KOPT-K1 (cell line): ENCODE results near the gene MYZAP.

ENCODE experiments used
- H3K27ac ChIP-seq: fragments of 200-600 bp; sonication (generic); 2 replicates; pipeline ENCODE4 v1.5.1; 2016; ENCODE audit warnings: antibody characterized with exemption, mild to moderate bottlenecking, low read depth, low read length; ENCODE audit not compliant: poor library complexity, severe bottlenecking
- H3K36me3 ChIP-seq: fragments of 200-600 bp; sonication (generic); 2 replicates; pipeline ENCODE4 v1.5.1; 2017; ENCODE audit warnings: antibody characterized with exemption, mild to moderate bottlenecking, low read length, moderate library complexity; ENCODE audit not compliant: insufficient read depth
- H3K9me3 ChIP-seq: fragments of 200-600 bp; sonication (generic); 2 replicates; pipeline ENCODE4 v1.5.1; 2017; ENCODE audit warnings: antibody characterized with exemption, low read length, mild to moderate bottlenecking; ENCODE audit not compliant: insufficient read depth, poor library complexity, severe bottlenecking

MYZAP gene

GRCh38 chr15:57555270-57555669 lies 36.4 kb upstream of the MYZAP start:
- H3K36me3 ChIP-seq: no peaks in the 10 kb centered on the region
- H3K27ac ChIP-seq: no peak overlapping the region
- no peaks in the 10 kb centered on the region for H3K9me3 ChIP-seq

- no peak overlapping the region for H3K27ac ChIP-seq
- no peaks in the 10 kb centered on the region for H3K36me3 ChIP-seq
- no peaks in the 10 kb centered on the region for H3K9me3 ChIP-seq
Observed at GRCh38 chr15:57556040-57556439, 35.7 kb upstream of the MYZAP start.

GRCh38 chr15:57557267-57557666 lies 34.4 kb upstream of the MYZAP start:
- Histone ChIP-seq H3K36me3 (no peaks in the 10 kb centered on the region), H3K9me3 (no peaks in the 10 kb centered on the region), H3K27ac (no peak overlapping the region)

- H3K9me3 ChIP-seq: no peaks in the 10 kb centered on the region
- H3K27ac ChIP-seq: no peak overlapping the region
- H3K36me3 ChIP-seq: no peaks in the 10 kb centered on the region
Observed at GRCh38 chr15:57557810-57558209, 33.9 kb upstream of the MYZAP start.

- Histone ChIP-seq H3K27ac (no peak overlapping the region), H3K36me3 (no peaks in the 10 kb centered on the region), H3K9me3 (no peaks in the 10 kb centered on the region)
Observed at GRCh38 chr15:57559875-57560274, 31.8 kb upstream of the MYZAP start.

GRCh38 chr15:57561041-57561711 lies 30.5 kb upstream of the MYZAP start:
- H3K36me3 ChIP-seq: no peaks in the 10 kb centered on the region
- no peak overlapping the region for H3K27ac ChIP-seq
- H3K9me3 ChIP-seq: no peaks in the 10 kb centered on the region

GRCh38 chr15:57562196-57562769 lies 29.4 kb upstream of the MYZAP start:
- Histone ChIP-seq H3K9me3 (no peaks in the 10 kb centered on the region), H3K36me3 (no peaks in the 10 kb centered on the region), H3K27ac (no peak overlapping the region)

GRCh38 chr15:57563416-57563815 lies 28.3 kb upstream of the MYZAP start:
- no peak overlapping the region for H3K27ac ChIP-seq
- no peaks in the 10 kb centered on the region for H3K9me3 ChIP-seq
- no peaks in the 10 kb centered on the region for H3K36me3 ChIP-seq

GRCh38 chr15:57565311-57565710 lies 26.4 kb upstream of the MYZAP start:
- Histone ChIP-seq H3K36me3 (no peaks in the 10 kb centered on the region), H3K27ac (no peak overlapping the region)

GRCh38 chr15:57566834-57567233 lies 24.9 kb upstream of the MYZAP start:
- H3K27ac ChIP-seq: no peak overlapping the region
- no peaks in the 10 kb centered on the region for H3K9me3 ChIP-seq
- H3K36me3 ChIP-seq: no peaks in the 10 kb centered on the region

More at GRCh38 chr15:57565311-57565710, 26.4 kb upstream of the MYZAP start:
- H3K9me3 ChIP-seq: no peaks in the 10 kb centered on the region

- no peaks in the 10 kb centered on the region for H3K36me3 ChIP-seq
- H3K27ac ChIP-seq: no peak overlapping the region
- H3K9me3 ChIP-seq: no peaks in the 10 kb centered on the region
Observed at GRCh38 chr15:57567891-57568290, 23.8 kb upstream of the MYZAP start.

- Histone ChIP-seq H3K9me3 (no peaks in the 10 kb centered on the region), H3K36me3 (no peaks in the 10 kb centered on the region), H3K27ac (no peak overlapping the region)
Observed at GRCh38 chr15:57568299-57568698, 23.4 kb upstream of the MYZAP start.

GRCh38 chr15:57570340-57570739 lies 21.4 kb upstream of the MYZAP start:
- H3K36me3 ChIP-seq: no peaks in the 10 kb centered on the region
- H3K27ac ChIP-seq: no peak overlapping the region
- H3K9me3 ChIP-seq: no peaks in the 10 kb centered on the region

GRCh38 chr15:57570994-57571393 lies 20.7 kb upstream of the MYZAP start:
- Histone ChIP-seq H3K9me3 (no peaks in the 10 kb centered on the region), H3K27ac (no peak overlapping the region), H3K36me3 (no peaks in the 10 kb centered on the region)

GRCh38 chr15:57571725-57572124 lies 20.0 kb upstream of the MYZAP start:
- Histone ChIP-seq H3K9me3 (no peaks in the 10 kb centered on the region), H3K27ac (no peak overlapping the region), H3K36me3 (no peaks in the 10 kb centered on the region)

GRCh38 chr15:57572468-57572867 lies 19.2 kb upstream of the MYZAP start:
- Histone ChIP-seq H3K36me3 (no peaks in the 10 kb centered on the region), H3K27ac (no peak overlapping the region), H3K9me3 (no peaks in the 10 kb centered on the region)
